Tibial nerve (tissue), 4 donors: ENCODE measurements around the gene RIOK3. TPM values are rescaled to one million over a fixed set of nuclear protein-coding genes. Genes with fewer than 3 reads are reported as not detected.

Experiments
- DNase-seq, 2 donors: peaks; one replicate each; pipeline ENCODE4 v3.0.0-alpha.2; 2019; ENCODE audit warnings: low spot score in 2 of 2
- H3K27ac ChIP-seq, 4 donors: fragments of 200-600 bp; sonication (generic) in 3 of 4; one replicate each; pipeline ENCODE4 v1.5.1; 2017 to 2019; ENCODE audit warnings: mild to moderate bottlenecking in 1 of 4
- H3K27me3 ChIP-seq, 2 donors: fragments of 200-600 bp; sonication (generic) in 1 of 2; one replicate each; pipeline versions ENCODE4 v1.5.1 to v1.6.0; 2017 to 2019
- H3K36me3 ChIP-seq, 3 donors: fragments of 200-600 bp; sonication (generic); one replicate each; pipeline ENCODE4 v1.5.1; 2018 to 2019
- H3K4me1 ChIP-seq, 4 donors: fragments of 200-600 bp; sonication (generic) in 3 of 4; one replicate each; pipeline ENCODE4 v1.5.1; 2017 to 2019
- H3K4me3 ChIP-seq, 4 donors: fragments of 200-600 bp; sonication (generic) in 3 of 4; one replicate each; pipeline ENCODE4 v1.5.1; 2017 to 2019; ENCODE audit warnings: mild to moderate bottlenecking in 1 of 4, moderate library complexity in 1 of 4
- H3K9me3 ChIP-seq, 4 donors: fragments of 200-600 bp; sonication (generic) in 3 of 4; one replicate each; pipeline ENCODE4 v1.5.1; 2017 to 2019
- CTCF ChIP-seq, 5 experiments: fragments of 200-600 bp in 3 of 5; fragments of 450-650 bp in 2 of 5; sonication (generic) in 3 of 5; IDR thresholded peaks; one replicate each; pipeline ENCODE4 v1.5.1; 2016 to 2019; ENCODE audit warnings: antibody characterized with exemption in 5 of 5, mild to moderate bottlenecking in 3 of 5, moderate library complexity in 2 of 5
- EP300 ChIP-seq, 2 donors: sonication (generic); formaldehyde crosslinking; IDR thresholded peaks; one replicate each; pipeline ENCODE4 v1.6.1; 2017; ENCODE audit warnings: antibody characterized with exemption in 2 of 2, mild to moderate bottlenecking in 1 of 2
- POLR2A ChIP-seq, 2 donors: fragments of 450-650 bp; IDR thresholded peaks; one replicate each; pipeline ENCODE4 v1.6.1; 2017; ENCODE audit warnings: antibody characterized with exemption in 2 of 2, mild to moderate bottlenecking in 2 of 2, moderate library complexity in 2 of 2
- WGBS, 2 donors: methylation state at CpG; one replicate each; pipeline ENCODE4 v1.1.5; 2018; 5-methylcytosine and 5-hydroxymethylcytosine counted together
- total RNA-seq, 4 donors: library from RNA; depleted of rRNA; stranded (reverse); fragments of >200 nt; gene quantifications; one replicate each; pipeline ENCODE4 v1.1.0, GENCODE V29; 2016

The RIOK3 gene
- total RNA-seq, 4 donors from 2014 or later = 57.9 to 69.5 (median 61.4) TPM

DNA sequence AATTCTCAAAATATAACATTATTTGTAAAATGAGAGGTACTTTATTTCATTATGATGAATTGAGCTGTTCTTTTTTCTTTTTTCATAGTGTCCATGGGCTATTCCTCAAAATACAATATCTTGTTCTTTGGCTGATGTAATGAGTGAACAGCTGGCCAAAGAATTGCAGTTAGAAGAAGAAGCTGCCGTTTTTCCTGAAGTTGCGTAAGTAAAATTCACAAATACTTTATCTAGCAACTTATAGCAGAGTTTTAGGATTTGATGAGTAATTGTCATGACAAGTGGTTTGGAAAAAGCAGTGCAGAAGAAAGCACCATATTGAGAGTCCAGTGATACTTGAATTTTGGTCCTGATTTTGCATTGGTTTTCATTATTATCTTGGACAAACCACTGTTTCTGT lies 9.8 kb downstream of the RIOK3 start:
- Histone ChIP-seq H3K27ac (no peak overlapping the region), H3K9me3 (no peaks in the 10 kb centered on the region), H3K4me3 (no peak overlapping the region), H3K36me3 (peaks cover 0 to 57% (median 17%) of the 10 kb centered on the region in 3 donors), H3K4me1 (peaks cover 0 to 46% (median 17%) of the 10 kb centered on the region in 4 donors), H3K27me3 (no peaks in the 10 kb centered on the region)
- DNase-seq = no peak
- WGBS, 2 donors = 68 to 76% methylated on average over 2 of the region's 2 CpGs
- no peak for TF ChIP-seq POLR2A (IDR thresholded peaks at IDR 0.05)
- no peak for TF ChIP-seq CTCF (IDR thresholded peaks at IDR 0.05)
- no peak for TF ChIP-seq EP300 (IDR thresholded peaks at IDR 0.05)

DNA sequence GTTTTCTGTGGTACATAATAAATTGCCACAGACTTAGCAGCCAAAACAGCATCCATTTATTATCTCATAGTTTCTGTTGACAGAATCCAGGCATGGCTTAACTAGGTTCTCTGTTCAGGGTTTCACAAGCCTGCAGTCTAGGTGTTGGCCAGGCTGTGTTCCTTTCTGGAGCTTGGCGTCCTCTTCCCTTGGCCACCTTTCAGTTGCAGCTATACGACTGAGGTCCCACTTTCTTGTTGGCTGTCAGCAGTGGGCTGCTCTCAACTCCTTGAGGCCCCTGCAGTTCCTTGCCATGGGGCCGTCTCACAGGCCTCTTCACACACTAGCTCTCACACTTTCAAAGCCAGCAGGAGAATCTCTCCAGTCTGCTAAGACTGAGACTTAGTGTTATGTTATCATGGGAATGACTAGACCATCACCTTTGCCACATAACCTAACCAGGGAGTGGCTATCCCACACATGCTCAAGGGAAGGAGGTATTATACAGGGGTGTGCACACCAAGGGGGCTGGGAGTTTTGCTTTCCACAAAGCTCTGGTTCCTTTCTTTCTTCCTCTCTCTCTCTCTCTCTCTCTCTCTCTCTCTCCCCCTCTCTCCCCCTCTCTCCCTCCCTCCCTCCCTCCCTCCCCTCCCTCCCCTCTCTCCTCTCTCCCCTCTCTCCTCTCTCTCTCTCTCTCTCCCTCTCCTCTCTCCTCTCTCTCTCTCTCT lies 15.8 kb downstream of the RIOK3 start:
- WGBS, 2 donors = 97 to 100% methylated on average over 3 of the region's 3 CpGs
- TF ChIP-seq POLR2A (IDR thresholded peaks at IDR 0.05) (no peak), CTCF (IDR thresholded peaks at IDR 0.05) (no peak), EP300 (IDR thresholded peaks at IDR 0.05) (no peak)

GRCh38 chr18:23470620-23471387 lies 17.7 kb downstream of the RIOK3 start:
- DNase-seq = no peak
- no peak for TF ChIP-seq POLR2A (IDR thresholded peaks at IDR 0.05)
- no peak for TF ChIP-seq EP300 (IDR thresholded peaks at IDR 0.05)
- no peak for TF ChIP-seq CTCF (IDR thresholded peaks at IDR 0.05)
- no peak overlapping the region for H3K27ac ChIP-seq
- H3K9me3 ChIP-seq = no peaks in the 10 kb centered on the region
- H3K36me3 ChIP-seq = peaks cover 2 to 97% (median 40%) of the 10 kb centered on the region in 3 donors
- no peaks in the 10 kb centered on the region for H3K4me1 ChIP-seq
- no peaks in the 10 kb centered on the region for H3K27me3 ChIP-seq
- no peak overlapping the region for H3K4me3 ChIP-seq
- WGBS, 2 donors = 91 to 96% methylated on average over 2 of the region's 2 CpGs

More for the DNA sequence above, 15.8 kb downstream of the RIOK3 start:
- no peak overlapping the region for H3K4me3 ChIP-seq
- H3K27me3 ChIP-seq = no peaks in the 10 kb centered on the region
- H3K27ac ChIP-seq = no peak overlapping the region
- H3K4me1 ChIP-seq = no peaks in the 10 kb centered on the region
- H3K9me3 ChIP-seq = no peaks in the 10 kb centered on the region
- peaks cover 2 to 97% (median 35%) of the 10 kb centered on the region in 3 donors for H3K36me3 ChIP-seq
- DNase-seq = no peak

DNA sequence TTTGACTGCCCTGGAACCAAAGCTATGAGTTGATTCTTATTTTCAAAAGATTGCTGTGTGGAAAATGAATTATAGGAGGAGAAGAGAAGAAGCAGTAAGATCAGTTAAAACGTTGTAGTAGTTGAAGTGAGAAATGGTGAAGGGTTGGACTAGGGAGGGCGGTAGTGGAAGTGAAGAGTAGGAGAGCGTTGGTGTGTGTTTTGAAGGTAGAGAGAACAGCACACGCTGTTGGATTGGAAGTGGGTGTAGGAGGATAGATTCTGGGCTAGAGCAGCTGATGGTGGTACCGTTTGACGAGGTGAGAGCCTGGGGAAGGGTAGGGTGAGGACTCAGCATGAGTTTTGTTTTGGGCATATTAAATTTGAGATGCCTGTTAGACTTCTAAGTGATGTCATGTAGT lies 18.4 kb downstream of the RIOK3 start:
- no peaks in the 10 kb centered on the region for H3K9me3 ChIP-seq
- H3K27ac ChIP-seq = no peak overlapping the region
- H3K36me3 ChIP-seq = peaks cover 2 to 97% (median 38%) of the 10 kb centered on the region in 3 donors
- DNase-seq = no peak
- TF ChIP-seq CTCF (IDR thresholded peaks at IDR 0.05) (no peak), POLR2A (IDR thresholded peaks at IDR 0.05) (no peak), EP300 (IDR thresholded peaks at IDR 0.05) (no peak)
- H3K4me3 ChIP-seq = no peak overlapping the region
- H3K4me1 ChIP-seq = no peaks in the 10 kb centered on the region
- WGBS, 2 donors = 90 to 93% methylated on average over 6 of the region's 6 CpGs
- no peaks in the 10 kb centered on the region for H3K27me3 ChIP-seq
